HG03571 (cell line): ENCODE data around the gene JMJD8.

Source experiments
- ATAC-seq: cut with Tn5 transposase; IDR thresholded peaks from one replicate; pipeline ENCODE4 v1.9.1; 2021; ENCODE audit not compliant: unreplicated experiment

JMJD8 gene

GRCh38 chr16:678209-678857 is 5.8 kb downstream of the JMJD8 start:
- ATAC-seq: no peak

- no peak for ATAC-seq
These were observed 6.6 kb downstream of the JMJD8 start for GRCh38 chr16:677316-678190.

GRCh38 chr16:676913-677312 is 7.2 kb downstream of the JMJD8 start:
- no peak for ATAC-seq

GRCh38 chr16:676565-676902 is 7.6 kb downstream of the JMJD8 start:
- no peak for ATAC-seq

- no peak for ATAC-seq
These were observed 8.1 kb downstream of the JMJD8 start for GRCh38 chr16:675884-676564.

- ATAC-seq: no peak
These were observed 8.9 kb downstream of the JMJD8 start, which contains the start of gene RHBDL1 for GRCh38 chr16:674968-675883. Gene RHBDL1, plus strand, starts transcription at chr16:675671. Its CDS starts 120 bp downstream, at chr16:675791.

- ATAC-seq: no peak
These were observed 9.8 kb downstream of the JMJD8 start for GRCh38 chr16:674214-674881.

GRCh38 chr16:673399-673991 is 10.6 kb downstream of the JMJD8 start:
- no peak for ATAC-seq

- ATAC-seq: no peak
These were observed 11.3 kb downstream of the JMJD8 start for GRCh38 chr16:672851-673250.

GRCh38 chr16:672371-672770 is 11.8 kb downstream of the JMJD8 start:
- no peak for ATAC-seq

GRCh38 chr16:671353-672131 is 12.6 kb downstream of the JMJD8 start:
- no peak for ATAC-seq

- no peak for ATAC-seq
These were observed 13.4 kb downstream of the JMJD8 start for GRCh38 chr16:670485-671352.

GRCh38 chr16:669666-670065 is 14.5 kb downstream of the JMJD8 start:
- ATAC-seq: no peak

- no peak for ATAC-seq
These were observed 15.5 kb downstream of the JMJD8 start for GRCh38 chr16:668519-669171.

GRCh38 chr16:667780-668518 is 16.2 kb downstream of the JMJD8 start, which contains the start of gene RHOT2:
Gene RHOT2, plus strand, starts transcription at chr16:668132. Its CDS starts 68 bp downstream, at chr16:668200.
- peak; percentile 76 for ATAC-seq

- no peak for ATAC-seq
These were observed 16.9 kb downstream of the JMJD8 start for GRCh38 chr16:667113-667779.
